Pancreas (tissue), 10 donors: ENCODE data around the gene SDHB. TPM values are rescaled to one million over a fixed set of nuclear protein-coding genes. Genes with fewer than 3 reads are reported as not detected.
A peak's percentile ranks its signal among the peaks of the same experiment; 100 is the strongest.

Experiments
- ATAC-seq, 4 donors: fragments of 200-7000 bp; cut with Tn5 transposase; one replicate each; pipeline versions ENCODE4 v1.8.0 to v1.9.1; 2020; ENCODE audit warnings: mild to moderate bottlenecking in 4 of 4, moderate library complexity in 4 of 4
- DNase-seq, 6 donors: peaks; one replicate each; pipeline ENCODE4 v3.0.0-alpha.2; 2020
- FAIRE-seq: peaks from 2 replicates; lab custom pipeline; 2012; peaks lifted over from hg19 to GRCh38; lab: Jason Lieb, UNC
- H3K27ac ChIP-seq, 4 donors: fragments of 200-600 bp; sonication (generic); 1 replicate in 3 of 4; 2 replicates in 1 of 4; pipeline versions ENCODE4 v1.5.0 to v1.8.0; 2020
- H3K27me3 ChIP-seq, 4 donors: fragments of 200-600 bp; one replicate each; pipeline ENCODE4 v1.8.0; 2021
- H3K36me3 ChIP-seq, 3 donors: fragments of 200-600 bp; sonication (generic) in 1 of 3; one replicate each; pipeline versions ENCODE4 v1.5.0 to v1.8.0; 2020 to 2021
- H3K4me1 ChIP-seq, 3 donors: fragments of 200-600 bp; one replicate each; pipeline ENCODE4 v1.8.0; 2021
- H3K4me3 ChIP-seq, 4 donors: fragments of 200-600 bp; sonication (generic) in 2 of 4; one replicate each; pipeline versions ENCODE4 v1.5.0 to v1.8.0; 2020 to 2021
- H3K9me3 ChIP-seq, 4 donors: fragments of 200-600 bp; one replicate each; pipeline ENCODE4 v1.8.0; 2021
- WGBS, 2 donors: extraction: QIAGEN DNeasy Blood & Tissue Kit; methylation state at CpG; one replicate each; pipeline ENCODE4 v1.1.7; 2013; 5-methylcytosine and 5-hydroxymethylcytosine counted together
- intact Hi-C, 3 donors: fragments of 100-400 bp; cut with DNase I; formaldehyde crosslinking; loops; one replicate each; pipeline versions ENCODE4 v1.11.1 to v1.14.2; 2022
- polyA plus RNA-seq, 2 donors: library from polyadenylated mRNA; stranded (reverse); fragments of 200-250 nt; gene quantifications; one replicate each; pipeline ENCODE4 v1.2.3, GENCODE V29; 2013
- total RNA-seq, 6 donors: library from RNA; stranded (reverse); fragmentation: NEBNext Ultra II Directional in 4 of 6; extraction: Animal tissue kit (Norgen Biotek cat#: 25700) in 4 of 6; gene quantifications; one replicate each; pipeline versions ENCODE4 v1.2.1 to v1.2.4, GENCODE V29; 2021 to 2023
- TF ChIP-seq, protein P1 (sequence below), 4 donors: fragments of 200-600 bp; sonication (generic) in 3 of 4; IDR thresholded peaks; one replicate each; pipeline versions ENCODE4 v1.5.0 to v1.8.0; 2021; ENCODE audit warnings: antibody characterized with exemption in 4 of 4
- donor health status: healthy with polysubstance abuse.
- donor health status: DM: no; HTN: no; CAD: no; lungs with moderate emphysema.
- donor health status: DM: no; HTN: no; CAD: no.
- donor health status: control.
- donor health status: control.
- donor health status: Bipolar disorder and iron deficiency.
- donor health status: DM: yes; HTN: yes; CAD: no.
- donor health status: DM: no; HTN: no; CAD: no.
- donor health status: DM: no; HTN: no; CAD: no.
- donor health status: DM: yes; HTN: yes; CAD: no.

SDHB gene
- total RNA-seq (10 to 100 TPM; 37.5 to 50.7 (median 44.7) TPM), polyA plus RNA-seq (10 to 100 TPM; 28.5 to 50.8 TPM)

DNA sequence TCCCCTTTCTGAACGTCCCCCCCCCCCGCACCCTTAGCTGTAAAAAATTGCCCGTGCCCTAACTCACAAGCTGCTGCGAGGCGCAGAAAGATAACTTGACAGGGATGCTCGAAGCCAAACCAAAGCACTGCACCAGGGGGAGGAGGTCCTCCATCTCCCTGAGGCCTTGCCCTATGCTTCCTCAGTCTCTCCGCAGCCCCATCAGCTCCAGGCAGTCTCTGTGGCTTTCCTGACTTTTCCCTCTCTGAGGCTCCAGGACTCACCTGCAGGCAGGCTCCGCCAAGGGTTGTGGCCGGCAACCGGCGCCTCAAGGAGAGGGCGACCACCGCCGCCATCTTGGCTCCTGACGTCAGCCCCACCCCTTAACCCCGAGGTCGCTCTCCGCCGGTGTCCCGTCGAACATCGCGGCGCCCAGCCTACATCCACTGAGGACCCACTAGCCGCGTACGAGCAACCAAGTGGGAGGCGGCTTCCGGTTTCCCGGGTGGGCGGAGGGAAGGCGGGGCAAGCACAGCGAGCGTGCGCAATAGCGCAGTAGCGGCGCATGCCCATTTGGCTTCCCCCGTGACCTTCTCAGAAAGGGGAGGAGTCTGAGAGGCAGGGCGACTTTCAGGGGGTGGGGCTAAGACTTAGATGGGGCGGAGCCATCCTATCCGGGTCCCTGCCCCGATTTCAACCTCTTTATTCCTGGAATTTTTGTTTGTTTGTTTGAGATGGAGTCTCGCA is at the start of gene SDHB:
TSS of gene SDHB (minus strand) at position 348 of the 726 bp plus-strand sequence. CDS start at position 335, 13 bp downstream.
- peak; percentile 95 for FAIRE-seq
- peak within 1 kb of the TSS; percentile 60 to 90 (median 80) for H3K27ac ChIP-seq
- H3K36me3 ChIP-seq = peaks cover 0 to 5% (median 0%) of the 10 kb centered on the region in 3 donors
- peak; percentile 97 to 100 (median 98) for DNase-seq
- ATAC-seq = peak; percentile 94 to 97 (median 96)
- peak within 1 kb of the TSS; percentile 49 to 82 (median 58) for H3K4me3 ChIP-seq
- H3K9me3 ChIP-seq = no peaks in the 10 kb centered on the region
- intact Hi-C loops = no loop called here
- H3K4me1 ChIP-seq = peaks cover 7 to 18% (median 16%) of the 10 kb centered on the region in 3 donors
- TF ChIP-seq, protein P1, sequence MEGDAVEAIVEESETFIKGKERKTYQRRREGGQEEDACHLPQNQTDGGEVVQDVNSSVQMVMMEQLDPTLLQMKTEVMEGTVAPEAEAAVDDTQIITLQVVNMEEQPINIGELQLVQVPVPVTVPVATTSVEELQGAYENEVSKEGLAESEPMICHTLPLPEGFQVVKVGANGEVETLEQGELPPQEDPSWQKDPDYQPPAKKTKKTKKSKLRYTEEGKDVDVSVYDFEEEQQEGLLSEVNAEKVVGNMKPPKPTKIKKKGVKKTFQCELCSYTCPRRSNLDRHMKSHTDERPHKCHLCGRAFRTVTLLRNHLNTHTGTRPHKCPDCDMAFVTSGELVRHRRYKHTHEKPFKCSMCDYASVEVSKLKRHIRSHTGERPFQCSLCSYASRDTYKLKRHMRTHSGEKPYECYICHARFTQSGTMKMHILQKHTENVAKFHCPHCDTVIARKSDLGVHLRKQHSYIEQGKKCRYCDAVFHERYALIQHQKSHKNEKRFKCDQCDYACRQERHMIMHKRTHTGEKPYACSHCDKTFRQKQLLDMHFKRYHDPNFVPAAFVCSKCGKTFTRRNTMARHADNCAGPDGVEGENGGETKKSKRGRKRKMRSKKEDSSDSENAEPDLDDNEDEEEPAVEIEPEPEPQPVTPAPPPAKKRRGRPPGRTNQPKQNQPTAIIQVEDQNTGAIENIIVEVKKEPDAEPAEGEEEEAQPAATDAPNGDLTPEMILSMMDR (IDR thresholded peaks at IDR 0.05) = no peak
- H3K27me3 ChIP-seq = no peaks in the 10 kb centered on the region
- WGBS, 2 donors = 0% methylated on average over 44 of the region's 44 CpGs

DNA sequence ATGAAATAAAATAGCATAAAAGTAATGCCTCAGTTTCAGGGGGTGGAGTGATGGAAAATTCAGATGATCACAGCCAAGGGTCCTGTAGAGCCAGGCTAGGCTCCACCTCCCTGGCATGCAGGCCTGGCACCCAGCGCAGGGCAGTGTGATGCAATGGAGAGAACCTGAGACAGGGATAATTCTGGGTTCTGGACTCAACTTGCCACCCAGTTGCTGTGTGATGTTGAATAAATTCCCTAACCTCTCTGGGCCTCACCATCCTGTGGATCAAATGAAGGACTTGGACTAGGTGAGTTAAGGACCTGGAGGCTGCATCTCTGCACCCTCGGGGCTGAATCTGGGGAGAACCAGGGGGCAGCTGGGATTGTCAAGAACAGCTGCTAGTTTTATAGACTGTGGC is 48.4 kb upstream of the SDHB start:
- no peak for DNase-seq
- WGBS, 2 donors = 83 to 91% methylated on average over 2 of the region's 2 CpGs
- no peak overlapping the region for H3K27ac ChIP-seq
- no peaks in the 10 kb centered on the region for H3K27me3 ChIP-seq
- FAIRE-seq = no peak
- H3K9me3 ChIP-seq = no peaks in the 10 kb centered on the region
- no peak for ATAC-seq
- H3K4me3 ChIP-seq = no peak overlapping the region
- H3K4me1 ChIP-seq = no peaks in the 10 kb centered on the region
- TF ChIP-seq, protein P1 (IDR thresholded peaks at IDR 0.05) = no peak
- H3K36me3 ChIP-seq = no peaks in the 10 kb centered on the region
- intact Hi-C loops = no loop called here

DNA sequence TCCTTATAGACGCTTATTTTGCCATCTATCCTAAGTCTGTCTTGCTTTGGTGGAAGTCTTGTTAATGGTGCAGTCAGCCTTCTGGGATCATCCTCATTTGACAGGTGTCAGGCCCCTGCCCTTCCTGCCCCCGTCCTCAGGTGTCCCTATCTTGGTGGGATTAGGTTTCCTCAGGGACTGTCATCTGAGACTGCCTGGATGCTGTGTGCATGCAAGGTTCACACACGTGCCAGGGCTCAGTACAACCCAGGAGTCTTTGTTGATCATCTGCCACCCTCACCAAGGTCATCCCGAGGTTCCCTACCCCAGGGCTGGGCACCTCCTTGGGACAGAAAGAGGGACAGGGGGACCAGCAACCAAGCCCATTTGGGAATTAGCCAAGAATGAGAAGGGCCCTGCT is 47.4 kb upstream of the SDHB start:
- no peak overlapping the region for H3K4me3 ChIP-seq
- TF ChIP-seq, protein P1 (IDR thresholded peaks at IDR 0.05) = no peak
- DNase-seq = no peak
- no peaks in the 10 kb centered on the region for H3K27me3 ChIP-seq
- H3K4me1 ChIP-seq = no peaks in the 10 kb centered on the region
- FAIRE-seq = no peak
- no peak for ATAC-seq
- intact Hi-C loops = no loop called here
- H3K36me3 ChIP-seq = no peaks in the 10 kb centered on the region
- WGBS, 2 donors = 56 to 66% methylated on average over 4 of the region's 4 CpGs
- H3K9me3 ChIP-seq = no peaks in the 10 kb centered on the region
- no peak overlapping the region for H3K27ac ChIP-seq

DNA sequence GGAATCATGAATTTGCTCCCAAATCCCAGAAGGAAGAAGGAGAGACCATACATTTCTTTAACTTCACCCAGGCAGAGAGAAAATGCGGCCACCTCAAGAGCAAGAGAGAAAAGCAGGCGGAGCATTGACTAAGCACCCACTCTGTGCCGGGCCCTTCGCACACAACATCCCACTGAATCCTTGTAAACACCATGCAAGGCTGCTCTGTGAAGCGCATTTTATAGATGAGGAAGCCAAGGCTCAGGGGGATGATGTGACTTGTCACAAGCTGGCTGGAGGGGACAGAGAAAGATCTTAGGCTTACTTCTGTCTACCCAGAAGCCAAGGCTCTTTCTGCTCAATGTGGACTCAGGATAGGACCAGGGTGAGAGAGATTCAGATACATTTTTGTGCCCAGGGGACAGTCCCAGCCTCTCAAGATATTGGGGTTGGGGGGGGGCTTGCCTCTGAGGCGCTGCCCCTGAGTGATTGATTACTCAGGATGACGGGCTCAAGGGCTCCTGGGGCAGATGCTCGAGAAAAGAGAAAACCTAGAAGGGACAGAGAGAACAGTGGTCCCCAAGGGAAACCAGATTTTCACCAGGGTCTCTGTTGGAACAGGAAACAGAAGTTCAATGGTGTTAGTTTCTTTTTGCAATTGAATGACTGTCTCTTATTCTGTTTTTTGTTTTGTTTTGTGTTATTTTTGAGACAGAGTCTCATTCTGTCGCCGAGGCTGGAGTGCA is 45.9 kb upstream of the SDHB start:
- no peak for FAIRE-seq
- intact Hi-C loops = no loop called here
- H3K9me3 ChIP-seq = no peaks in the 10 kb centered on the region
- H3K4me3 ChIP-seq = no peak overlapping the region
- ATAC-seq = no peak
- H3K36me3 ChIP-seq = no peaks in the 10 kb centered on the region
- H3K4me1 ChIP-seq = no peaks in the 10 kb centered on the region
- H3K27ac ChIP-seq = no peak overlapping the region
- H3K27me3 ChIP-seq = no peaks in the 10 kb centered on the region
- WGBS, 2 donors = 89 to 90% methylated on average over 10 of the region's 10 CpGs
- DNase-seq = no peak
- TF ChIP-seq, protein P1 (IDR thresholded peaks at IDR 0.05) = no peak
